Smooth muscle cell (in vitro differentiated cells): ENCODE results near the gene KRT15. TPM values are rescaled to one million over a fixed set of nuclear protein-coding genes. Genes with fewer than 3 reads are reported as not detected.

ENCODE experiments used
- DNase-seq: peaks from one replicate; lab custom pipeline; 2025; ENCODE audit not compliant: unreplicated experiment; lab: John Stamatoyannopoulos, UW
- H2AFZ ChIP-seq: fragments of 200-600 bp; sonication (generic); 2 replicates; pipeline ENCODE4 v1.6.0; 2016; ENCODE audit warnings: antibody characterized with exemption, low read depth, mild to moderate bottlenecking
- H3F3A ChIP-seq: fragments of 200-600 bp; sonication (generic); 2 replicates; pipeline ENCODE4 v1.6.0; 2017; ENCODE audit warnings: antibody characterized with exemption, low read depth
- H3K27ac ChIP-seq: fragments of 200-600 bp; sonication (generic); 2 replicates; pipeline ENCODE4 v1.5.1; 2016; ENCODE audit warnings: low read depth, mild to moderate bottlenecking
- H3K27me3 ChIP-seq: fragments of 200-600 bp; sonication (generic); 2 replicates; pipeline ENCODE4 v1.6.1; 2016; ENCODE audit warnings: low read depth, mild to moderate bottlenecking
- H3K36me3 ChIP-seq: fragments of 200-600 bp; sonication (generic); 2 replicates; pipeline ENCODE4 v1.5.1; 2016; ENCODE audit warnings: low read depth
- H3K4me1 ChIP-seq: fragments of 200-600 bp; sonication (generic); 2 replicates; pipeline ENCODE4 v1.5.1; 2016; ENCODE audit warnings: low read depth
- H3K4me2 ChIP-seq: fragments of 200-600 bp; sonication (generic); 2 replicates; pipeline ENCODE4 v1.6.0; 2016; ENCODE audit warnings: mild to moderate bottlenecking
- H3K4me3 ChIP-seq: fragments of 200-600 bp; sonication (generic); 2 replicates; pipeline ENCODE4 v1.5.1; 2016; ENCODE audit warnings: mild to moderate bottlenecking
- H3K79me2 ChIP-seq: fragments of 200-600 bp; sonication (generic); 2 replicates; pipeline ENCODE4 v1.6.0; 2016; ENCODE audit warnings: low read depth, mild to moderate bottlenecking
- H3K9ac ChIP-seq: fragments of 200-600 bp; sonication (generic); 2 replicates; pipeline ENCODE4 v1.6.0; 2016; ENCODE audit warnings: low read depth
- H3K9me3 ChIP-seq: fragments of 200-600 bp; sonication (generic); replicated peaks from 2 replicates; pipeline ENCODE4 v1.5.1; 2016; ENCODE audit warnings: low read depth
- H4K20me1 ChIP-seq: fragments of 200-600 bp; sonication (generic); 2 replicates; pipeline ENCODE4 v1.6.0; 2016; ENCODE audit warnings: low read depth
- CTCF ChIP-seq: fragments of 200-600 bp; sonication (generic); IDR thresholded peaks from 2 replicates; pipeline ENCODE4 v1.5.1; 2017; ENCODE audit warnings: borderline replicate concordance, mild to moderate bottlenecking, antibody characterized with exemption; ENCODE audit not compliant: insufficient read depth, poor library complexity, severe bottlenecking
- WGBS: methylation state at CpG from one replicate; pipeline ENCODE4 v1.1.7; 2016; ENCODE audit warnings: low lambda C conversion rate; 5-methylcytosine and 5-hydroxymethylcytosine counted together
- polyA plus RNA-seq: library from polyadenylated mRNA; unstranded; fragments of >200 nt; fragmentation: Nextera tagmentation; extraction: Ambion mirVana; gene quantifications from 2 replicates; pipeline ENCODE4 v1.2.1, GENCODE V29; 2016
- total RNA-seq: library from RNA; depleted of rRNA; stranded (reverse); fragments of >200 nt; gene quantifications from 2 replicates; pipeline ENCODE4 v1.2.3, GENCODE V29; 2014

KRT15 gene
- total and polyA plus RNA-seq, 2 experiments from 2014 or later = 0.93 to 1.7 TPM

- TF ChIP-seq CTCF = no peak
- H3K27me3 ChIP-seq = no peaks in the 10 kb centered on the region
- no peaks in the 10 kb centered on the region for H3K36me3 ChIP-seq
- DNase-seq = no peak
- H3F3A ChIP-seq = no peaks in the 10 kb centered on the region
- WGBS = 93% methylated on average over 6 of the region's 6 CpGs
- H3K79me2 ChIP-seq = no peaks in the 10 kb centered on the region
- no peak overlapping the region for H2AFZ ChIP-seq
- H4K20me1 ChIP-seq = no peaks in the 10 kb centered on the region
- H3K4me3 ChIP-seq = no peak overlapping the region
- H3K4me2 ChIP-seq = no peak overlapping the region
- H3K27ac ChIP-seq = no peak overlapping the region
- no peak overlapping the region for H3K9ac ChIP-seq
- no peaks in the 10 kb centered on the region for H3K9me3 ChIP-seq
- H3K4me1 ChIP-seq = peaks cover 8% of the 10 kb centered on the region
Measured at GRCh38 chr17:41561554-41561953, 42.9 kb upstream of the KRT15 start.

GRCh38 chr17:41559548-41559947 lies 40.9 kb upstream of the KRT15 start:
- WGBS = 79% methylated on average over 2 of the region's 2 CpGs
- Histone ChIP-seq H3K27me3 (no peaks in the 10 kb centered on the region), H3K4me2 (peak overlapping the region; percentile 13), H3K9me3 (no peaks in the 10 kb centered on the region), H3K36me3 (no peaks in the 10 kb centered on the region), H3K27ac (no peak overlapping the region), H3F3A (no peaks in the 10 kb centered on the region), H3K79me2 (no peaks in the 10 kb centered on the region), H3K9ac (no peak overlapping the region), H2AFZ (no peak overlapping the region), H4K20me1 (no peaks in the 10 kb centered on the region), H3K4me1 (peaks cover 12% of the 10 kb centered on the region), H3K4me3 (no peak overlapping the region)
- DNase-seq = no peak
- no peak for TF ChIP-seq CTCF

GRCh38 chr17:41556931-41557330 lies 38.2 kb upstream of the KRT15 start:
- no peak for TF ChIP-seq CTCF
- Histone ChIP-seq H3K9me3 (no peaks in the 10 kb centered on the region), H3F3A (no peaks in the 10 kb centered on the region), H3K4me3 (no peak overlapping the region), H3K9ac (no peak overlapping the region), H3K27ac (no peak overlapping the region), H4K20me1 (no peaks in the 10 kb centered on the region), H3K36me3 (no peaks in the 10 kb centered on the region), H3K4me2 (no peak overlapping the region), H3K79me2 (no peaks in the 10 kb centered on the region), H3K4me1 (peaks cover 4% of the 10 kb centered on the region), H3K27me3 (no peaks in the 10 kb centered on the region), H2AFZ (no peak overlapping the region)
- 87% methylated on average over 9 of the region's 9 CpGs for WGBS
- no peak for DNase-seq

- WGBS = 76% methylated on average over 5 of the region's 5 CpGs
- Histone ChIP-seq H3K4me2 (no peak overlapping the region), H4K20me1 (no peaks in the 10 kb centered on the region), H3K4me1 (peaks cover 4% of the 10 kb centered on the region), H3K36me3 (no peaks in the 10 kb centered on the region), H3K4me3 (no peak overlapping the region), H3K27ac (no peak overlapping the region), H3K27me3 (no peaks in the 10 kb centered on the region), H2AFZ (no peak overlapping the region), H3K79me2 (no peaks in the 10 kb centered on the region), H3K9ac (no peak overlapping the region), H3K9me3 (no peaks in the 10 kb centered on the region), H3F3A (no peaks in the 10 kb centered on the region)
- no peak for DNase-seq
- TF ChIP-seq CTCF = no peak
Measured at GRCh38 chr17:41556306-41556705, 37.6 kb upstream of the KRT15 start.
